NCI-H2029 (cell line): ENCODE measurements around the gene DENND2A.
"Not testable (repeated sequence)": the region's sequence is repeated elsewhere in the genome, so short reads cannot be mapped to it uniquely, and the experiment has no call there.

Experiments
- DNase-seq: peaks from one replicate; lab custom pipeline; 2025; lab: John Stamatoyannopoulos, UW

The DENND2A gene

DNA sequence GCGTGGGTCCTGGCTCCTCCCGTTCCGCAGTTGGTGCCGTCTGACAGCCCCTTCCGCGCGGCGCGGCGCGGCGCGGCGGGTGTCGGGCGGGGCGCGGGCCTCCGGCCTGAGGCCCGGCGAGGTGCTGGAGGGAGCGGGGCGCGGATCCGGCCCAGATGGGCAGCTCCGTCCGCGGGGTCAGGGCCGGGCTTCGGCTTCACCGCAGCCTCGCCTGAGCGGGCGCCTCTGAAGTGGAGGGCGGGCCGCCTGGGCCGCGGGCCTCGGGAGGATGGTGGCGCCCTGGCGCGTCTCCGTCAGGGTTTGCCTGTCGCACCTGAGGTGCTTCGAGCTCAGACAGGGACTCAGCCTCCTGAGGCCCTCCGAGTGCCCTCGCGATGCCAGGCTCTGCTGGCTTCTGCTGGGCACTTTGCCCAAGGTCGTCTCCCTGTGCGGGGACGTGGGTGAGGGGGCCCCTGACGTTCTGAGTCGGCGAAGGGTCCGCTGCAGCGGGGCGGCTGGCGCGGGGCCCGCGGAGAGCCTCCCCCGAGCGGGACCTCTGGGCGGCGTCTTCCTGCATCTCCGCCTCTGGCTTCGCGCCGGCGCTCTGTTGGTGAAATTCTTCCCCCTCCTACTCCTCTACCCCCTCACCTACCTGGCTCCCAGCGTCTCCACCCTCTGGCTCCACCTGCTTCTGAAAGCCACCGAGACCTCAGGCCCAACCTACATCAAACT is 32.6 kb upstream of the DENND2A start:
- peak; percentile 53 for DNase-seq

DNA sequence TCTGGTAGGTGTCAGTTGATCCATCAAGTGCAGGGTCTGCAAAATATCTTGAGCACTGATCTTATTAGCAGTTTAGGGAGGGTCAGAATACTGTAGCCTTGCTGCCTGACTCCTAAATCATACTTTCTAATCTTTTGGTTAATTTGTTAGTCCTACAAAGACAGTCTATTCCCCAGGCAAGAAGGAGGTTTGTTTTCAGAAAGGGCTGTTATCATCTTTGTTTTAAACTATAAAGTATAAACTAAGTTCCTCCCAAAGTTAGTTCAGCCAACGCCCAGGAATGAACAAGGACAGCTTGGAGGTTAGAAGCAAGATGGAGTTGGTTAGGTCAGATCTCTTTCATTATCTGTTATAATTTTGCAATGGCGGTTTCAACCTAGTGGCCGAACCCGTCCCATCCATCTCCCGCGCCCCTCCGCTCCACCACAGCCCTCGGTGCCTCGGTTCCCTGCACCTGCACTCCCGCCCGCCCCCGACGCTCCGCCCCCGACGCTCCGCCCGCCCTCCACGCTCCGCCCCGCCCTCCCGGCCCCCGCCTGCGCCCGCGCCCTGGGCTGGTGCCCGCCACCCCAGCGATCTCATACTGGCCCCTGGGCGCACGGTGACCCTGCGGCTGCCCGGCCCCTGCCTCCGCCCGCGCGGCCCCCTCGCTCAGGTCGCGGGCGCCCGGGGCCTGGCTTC is 31.9 kb upstream of the DENND2A start, which contains the start of gene ADCK2:
TSS of gene ADCK2 (plus strand) at position 564 of the 681 bp plus-strand sequence. CDS start 386 bp downstream, outside the sequence.
- peak; percentile 15 for DNase-seq

DNA sequence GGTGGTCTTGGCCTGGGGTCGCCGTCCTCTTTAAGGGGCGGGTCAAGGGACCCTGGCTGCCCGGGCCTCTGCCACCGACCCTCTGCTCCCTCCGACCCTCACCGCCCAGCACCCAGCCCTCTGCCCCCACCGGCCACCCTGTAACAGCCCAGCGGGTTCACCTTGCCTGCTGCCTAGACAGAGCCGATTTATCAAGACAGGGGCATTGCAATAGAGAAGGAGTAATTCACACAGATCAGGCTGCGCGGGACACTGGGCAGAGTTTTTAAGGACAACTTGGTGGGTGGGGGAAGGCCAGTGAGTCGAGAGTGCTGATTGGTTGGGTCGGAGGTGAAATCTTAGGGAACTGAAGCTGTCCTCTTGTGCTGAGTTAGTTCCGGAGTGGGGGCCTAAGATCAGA is 31.4 kb upstream of the DENND2A start:
- no peak for DNase-seq

DNA sequence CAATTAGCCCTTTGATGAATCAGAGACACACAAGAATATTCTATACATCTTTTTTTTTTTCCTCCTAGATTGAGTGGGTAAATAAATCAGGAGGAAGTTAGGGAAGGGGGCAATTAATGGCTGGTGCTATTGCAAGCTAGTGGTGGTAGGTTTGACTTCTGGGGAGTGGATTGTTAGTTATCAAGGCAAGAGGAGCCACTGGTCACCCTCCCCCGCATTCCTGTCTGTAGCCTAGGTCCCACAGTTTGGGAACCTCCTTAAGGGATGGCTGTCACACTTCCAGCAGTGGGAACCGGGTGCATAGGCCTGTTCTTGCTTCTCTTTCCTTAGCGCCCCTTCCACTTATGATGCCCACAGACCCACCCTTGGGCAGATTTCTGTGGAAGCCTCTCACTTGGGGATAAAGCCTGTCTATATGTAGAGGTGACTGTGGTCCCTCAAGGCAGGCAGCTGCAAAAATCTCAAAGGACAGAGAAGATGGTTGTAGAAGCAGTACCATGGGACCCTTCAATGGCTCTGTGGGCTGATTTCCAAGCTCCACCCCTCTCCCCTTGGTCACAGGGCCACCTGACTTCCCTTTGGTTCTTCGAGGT is 29.8 kb upstream of the DENND2A start:
- no peak for DNase-seq

DNA sequence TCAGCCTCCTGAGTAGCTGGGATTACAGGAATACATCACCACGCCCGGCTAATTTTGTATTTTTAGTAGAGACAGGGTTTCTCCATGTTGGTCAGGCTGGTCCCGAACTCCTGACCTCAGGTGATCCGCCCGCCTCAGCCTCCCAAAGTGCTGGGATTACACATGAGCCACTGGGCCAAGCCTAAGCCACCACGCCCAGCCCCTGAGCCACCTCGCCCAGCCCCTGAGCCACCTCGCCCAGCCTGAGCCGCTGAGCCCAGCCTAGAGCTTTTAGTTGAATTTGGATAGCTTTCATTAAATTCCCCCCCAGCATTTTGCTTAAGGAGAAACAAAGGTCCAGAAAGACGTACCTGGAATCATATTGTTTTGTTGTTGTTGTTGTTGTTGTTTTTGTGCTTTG is 29.2 kb upstream of the DENND2A start:
- DNase-seq = not testable (repeated sequence)

DNA sequence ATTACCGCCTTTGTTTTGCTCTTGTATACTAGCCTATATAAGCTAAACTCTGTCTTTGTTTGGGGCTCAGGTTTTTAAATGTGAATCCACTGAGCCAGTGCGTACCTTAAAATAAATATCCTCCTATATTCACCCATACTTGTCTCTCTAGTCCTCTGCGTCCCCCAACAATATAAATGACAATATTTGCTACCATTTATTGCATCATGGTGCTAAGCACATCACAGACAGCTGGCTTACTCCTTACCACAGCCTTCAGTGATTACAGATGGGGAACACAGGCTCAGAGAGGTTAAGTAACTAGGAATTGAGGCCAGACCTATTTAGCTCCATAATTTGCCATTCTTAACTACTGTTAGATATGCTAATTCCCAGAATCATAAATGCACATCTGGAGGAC is 28.7 kb upstream of the DENND2A start:
- no peak for DNase-seq

DNA sequence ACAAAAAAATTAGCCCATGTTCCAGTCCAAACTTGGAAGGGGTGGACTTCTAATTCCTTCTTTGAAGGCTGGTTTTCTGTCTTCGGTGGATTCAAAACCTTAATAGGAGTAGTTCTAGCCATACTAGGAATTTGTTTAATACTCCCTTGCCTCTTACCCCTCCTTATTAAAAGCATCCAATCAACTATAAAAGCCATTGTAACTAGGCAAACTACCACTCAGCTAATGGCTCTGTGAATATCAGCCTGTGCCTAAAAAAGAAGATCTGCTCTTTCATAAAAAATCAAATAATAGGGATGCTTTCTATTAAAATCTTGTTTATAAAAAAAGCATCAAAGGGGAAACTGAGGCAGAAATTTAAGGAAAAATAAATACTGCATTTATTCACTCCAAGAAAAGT is 28.0 kb upstream of the DENND2A start:
- DNase-seq = no peak

DNA sequence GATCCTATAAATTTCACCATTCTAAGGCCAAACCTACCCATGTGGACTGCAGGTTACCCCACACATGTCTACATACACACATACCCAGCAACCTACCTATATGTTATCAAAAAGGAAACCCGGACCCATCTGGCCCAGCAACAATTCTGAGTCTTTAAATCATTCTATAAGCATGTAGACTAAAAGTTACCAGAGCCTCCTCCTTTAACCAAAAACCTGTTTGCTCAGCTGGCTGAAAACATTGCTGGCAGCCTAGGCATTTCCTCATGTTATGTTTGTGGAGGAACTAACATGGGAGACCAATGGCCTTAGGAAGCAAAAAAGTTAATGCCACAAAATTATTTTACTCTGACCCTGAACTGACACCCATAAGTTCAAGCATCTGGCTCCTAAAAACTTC is 26.9 kb upstream of the DENND2A start:
- no peak for DNase-seq

DNA sequence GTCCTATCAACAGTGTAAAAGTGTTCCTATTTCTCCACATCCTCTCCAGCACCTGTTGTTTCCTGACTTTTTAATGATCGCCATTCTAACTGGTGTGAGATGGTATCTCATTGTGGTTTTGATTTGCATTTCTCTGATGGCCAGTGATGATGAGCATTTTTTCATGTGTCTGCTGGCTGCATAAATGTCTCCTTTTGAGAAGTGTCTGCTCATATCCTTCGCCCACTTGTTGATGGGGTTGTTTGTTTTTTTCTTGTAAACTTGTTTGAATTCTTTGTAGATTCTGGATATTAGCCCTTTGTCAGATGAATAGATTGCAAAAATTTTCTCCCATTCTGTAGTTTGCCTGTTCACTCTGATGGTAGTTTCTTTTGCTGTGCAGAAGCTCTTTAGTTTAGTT is 22.3 kb upstream of the DENND2A start:
- DNase-seq = not testable (repeated sequence)

DNA sequence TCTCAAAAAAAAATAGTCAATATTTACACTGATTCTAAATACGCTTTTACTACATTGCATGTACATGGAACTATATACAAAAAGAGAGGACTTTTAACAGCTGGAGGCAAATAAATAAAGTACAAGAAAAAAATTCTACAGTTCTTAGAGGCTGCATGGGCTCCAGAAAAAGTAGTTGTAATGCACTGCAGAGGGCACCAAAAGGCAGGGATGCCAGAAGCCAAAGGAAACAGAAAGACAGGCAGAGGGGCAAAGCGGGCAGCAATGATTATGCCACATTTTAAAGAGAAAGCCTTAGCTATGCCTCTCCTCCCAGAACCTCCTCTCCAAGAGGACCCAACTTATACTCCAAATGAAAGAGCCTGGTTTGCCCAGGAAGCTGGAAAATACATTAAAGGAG is 20.5 kb upstream of the DENND2A start:
- no peak for DNase-seq

DNA sequence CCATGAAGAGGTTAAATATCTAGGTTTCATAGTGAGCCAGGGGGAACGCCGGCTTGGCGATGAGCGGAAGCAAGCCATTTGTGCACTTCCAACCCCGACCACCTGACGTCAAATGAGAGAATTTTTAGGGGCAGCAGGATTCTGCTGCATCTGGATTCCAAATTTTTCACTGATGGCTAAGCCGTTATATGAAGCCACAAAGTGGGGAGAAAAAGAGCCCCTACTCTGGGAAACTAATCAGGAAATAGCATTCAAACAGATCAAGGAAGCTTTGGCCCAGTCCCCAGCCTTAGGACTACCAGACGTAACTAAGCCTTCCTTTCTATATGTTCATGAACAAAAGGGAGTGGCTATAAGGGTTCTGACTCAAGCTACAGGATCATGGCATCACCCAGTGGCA is 19.2 kb upstream of the DENND2A start:
- no peak for DNase-seq

DNA sequence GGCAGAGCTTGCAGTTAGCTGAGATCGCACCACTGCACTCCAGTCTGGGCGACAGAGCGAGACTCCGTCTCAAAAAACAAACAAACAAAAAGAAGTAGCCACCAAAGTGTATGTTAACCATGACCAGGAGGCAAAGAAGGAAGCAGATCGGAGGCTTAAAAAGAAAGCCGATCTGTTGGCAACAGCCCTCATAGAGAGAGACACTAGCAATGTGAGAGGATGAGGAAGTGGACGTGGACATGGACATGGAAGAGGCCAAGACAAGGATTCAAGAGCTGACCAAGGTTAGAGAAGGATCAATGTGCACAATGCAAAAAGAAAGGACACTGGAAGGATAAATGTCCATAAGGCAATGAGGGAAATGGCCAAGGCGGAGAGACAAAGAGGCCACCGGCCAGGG is 17.3 kb upstream of the DENND2A start:
- no peak for DNase-seq

DNA sequence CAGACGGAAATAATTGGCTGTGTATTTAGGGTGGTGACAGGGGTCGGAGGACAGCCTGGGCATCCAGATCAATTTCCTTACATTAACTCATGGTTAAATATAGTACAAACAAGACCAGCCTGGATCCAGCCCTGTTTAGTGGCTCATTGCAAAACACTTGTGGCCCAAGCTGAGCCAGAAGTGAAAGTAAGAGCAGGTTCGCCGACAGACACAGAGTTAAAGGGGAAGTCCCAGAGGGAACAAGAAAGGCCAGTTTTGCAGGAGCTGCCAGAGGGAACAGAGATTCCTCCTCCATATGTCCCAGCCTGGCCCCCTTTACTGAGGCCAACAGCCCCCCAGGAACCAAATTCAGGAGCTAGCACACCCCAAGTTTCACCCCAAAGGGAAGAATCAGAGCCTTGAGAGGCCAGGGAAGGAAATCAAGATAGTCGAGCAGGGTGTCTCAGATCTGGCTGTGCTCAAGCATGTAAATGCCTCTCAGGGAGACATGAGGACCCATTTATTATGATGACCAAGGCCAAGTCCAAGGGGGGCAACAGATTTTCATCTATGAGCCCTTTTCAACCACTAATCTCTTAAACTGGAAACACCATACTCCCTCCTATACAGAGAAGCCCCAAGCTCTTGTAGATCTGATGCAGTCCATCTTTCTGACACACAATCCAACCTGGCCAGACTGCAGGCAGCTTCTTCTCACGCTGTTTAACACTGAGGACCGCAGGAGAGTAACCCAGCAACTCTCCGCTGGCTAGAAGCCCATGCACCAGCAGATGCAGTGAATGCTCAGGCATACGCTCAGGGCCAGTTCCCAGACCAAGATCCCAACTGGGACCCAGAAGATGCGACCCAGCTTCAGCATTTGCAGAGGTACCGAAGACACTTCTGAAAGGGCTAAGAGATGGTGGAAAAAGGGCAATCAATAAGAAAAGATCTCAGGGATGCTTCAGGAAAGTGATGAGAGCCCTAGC is 16.2 kb upstream of the DENND2A start:
- DNase-seq = no peak

DNA sequence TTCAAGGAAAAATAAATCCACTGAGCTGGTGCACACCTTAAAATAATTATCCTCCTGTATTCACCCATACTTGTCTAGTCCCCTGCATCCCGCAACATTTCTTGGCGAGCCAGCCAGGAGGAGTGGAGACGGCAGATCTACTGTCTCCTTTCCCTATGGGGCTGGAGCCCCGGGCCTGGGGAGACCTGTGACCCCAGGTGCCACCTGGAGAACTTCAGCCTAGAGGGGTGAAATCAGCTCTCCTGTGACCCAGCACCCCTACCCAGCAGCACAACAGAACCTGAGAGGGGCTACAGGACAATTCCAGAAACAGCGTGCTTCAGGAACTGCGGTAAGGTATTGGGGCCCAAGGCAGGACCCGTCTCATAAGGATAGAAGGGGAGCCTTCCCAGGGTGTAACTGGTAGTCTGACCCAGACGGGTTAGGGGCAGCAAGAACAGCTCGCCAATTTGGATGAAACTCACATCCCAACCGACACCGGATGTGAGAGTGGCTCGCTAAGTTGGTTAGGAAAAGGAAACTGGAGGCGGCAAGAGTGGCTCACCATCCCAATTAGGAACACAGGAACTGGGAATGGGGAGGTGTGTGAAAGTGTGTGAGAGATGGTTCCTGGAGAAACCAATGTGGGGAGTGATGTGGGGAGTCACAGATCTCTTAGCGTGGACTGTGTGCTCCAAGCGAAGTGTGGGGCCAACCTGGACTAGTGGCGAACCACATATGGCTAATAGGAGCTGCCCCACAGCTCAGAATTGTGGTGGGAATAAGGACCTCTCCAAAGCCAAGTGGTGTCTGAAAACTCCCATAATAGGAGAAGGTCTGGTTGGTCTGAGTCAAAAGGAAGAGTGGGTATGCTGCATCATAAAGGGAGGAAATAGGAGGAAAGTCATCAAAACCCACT is 15.1 kb upstream of the DENND2A start:
- DNase-seq = no peak

DNA sequence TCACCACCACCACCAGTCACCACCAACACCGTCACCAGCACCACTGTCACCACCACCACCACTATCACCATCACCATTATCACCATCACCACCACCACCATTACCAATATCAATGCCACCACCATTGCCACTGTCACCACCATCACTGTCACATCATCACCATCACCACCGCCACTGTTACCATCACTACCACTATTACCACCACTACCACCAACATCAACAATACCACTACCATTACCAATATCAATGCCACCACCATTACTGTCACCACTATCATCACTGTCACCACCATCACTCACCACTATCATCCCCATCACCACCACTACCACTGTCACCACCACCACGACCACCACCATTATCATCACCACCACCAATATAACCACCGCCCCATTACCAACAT is 14.0 kb upstream of the DENND2A start:
- DNase-seq = no peak

DNA sequence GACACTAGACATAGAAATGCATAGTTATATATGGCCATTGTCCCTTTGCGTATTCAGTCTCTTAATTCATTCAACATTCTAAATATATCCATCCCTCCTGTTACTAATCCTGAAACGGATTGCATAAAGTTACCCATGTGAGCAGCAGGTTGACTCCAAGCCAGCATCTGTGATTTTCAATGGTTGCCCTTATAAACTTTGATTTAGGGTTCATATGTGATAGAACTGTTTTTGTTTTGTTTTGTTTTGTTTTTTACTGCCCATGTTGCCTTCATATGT is 13.4 kb upstream of the DENND2A start:
- DNase-seq = no peak

DNA sequence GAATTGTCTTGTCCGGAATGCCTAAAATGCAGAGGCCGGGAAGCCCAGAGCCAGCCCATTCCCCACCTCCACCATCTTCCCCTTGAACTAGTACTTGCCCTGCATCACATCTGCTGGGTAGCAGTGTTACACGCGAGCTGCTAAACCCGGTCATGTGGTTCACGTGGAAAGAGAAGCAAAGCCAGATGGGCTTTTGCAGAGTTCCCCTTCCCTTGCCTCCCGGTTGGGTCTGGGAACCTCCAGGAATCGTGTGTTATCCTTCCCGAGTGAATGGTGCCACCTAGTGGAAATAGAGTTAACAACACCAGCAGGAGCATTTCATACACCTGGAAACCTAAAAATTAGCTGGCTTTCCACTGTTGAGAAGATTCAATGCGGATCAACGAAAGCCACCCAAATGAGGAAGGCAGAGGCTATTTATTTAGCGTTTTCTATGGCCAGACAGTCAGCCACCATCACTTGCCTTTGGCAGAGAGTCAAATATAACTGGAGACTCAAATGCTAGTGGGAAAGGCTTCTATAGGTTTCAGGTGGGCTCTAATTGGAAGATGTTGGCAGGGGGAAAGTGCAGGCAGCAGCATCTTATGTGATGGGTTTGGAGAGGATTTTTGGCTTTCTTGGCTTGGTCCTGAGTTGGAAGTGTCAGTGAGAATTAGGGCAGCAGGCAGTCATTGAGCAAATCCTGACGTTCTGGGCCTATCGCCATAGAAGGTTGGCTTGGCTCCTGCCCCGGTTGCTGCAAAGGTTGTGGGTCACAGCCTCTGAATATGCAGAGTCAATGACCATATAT is 12.9 kb upstream of the DENND2A start:
- peak; percentile 67 for DNase-seq

DNA sequence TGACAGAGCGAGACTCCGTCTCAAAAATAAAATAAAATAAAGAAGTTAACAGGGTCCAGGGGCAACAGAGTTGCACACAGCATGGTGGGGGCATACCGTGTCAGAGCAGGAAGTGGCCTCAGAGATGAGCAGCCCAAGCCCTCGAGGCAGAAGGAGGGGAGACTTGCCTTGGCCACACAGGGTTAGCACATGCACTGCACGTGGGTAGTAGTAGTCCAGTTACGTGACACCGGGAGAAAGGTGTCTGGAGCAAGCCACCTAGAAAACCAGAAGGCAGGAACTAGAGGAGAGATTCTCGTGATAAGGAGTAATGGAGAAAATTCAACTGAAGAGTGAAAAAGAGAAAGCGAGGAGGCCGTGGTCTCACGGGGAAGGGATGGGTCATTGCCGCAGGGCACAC is 9.8 kb upstream of the DENND2A start:
- no peak for DNase-seq

DNA sequence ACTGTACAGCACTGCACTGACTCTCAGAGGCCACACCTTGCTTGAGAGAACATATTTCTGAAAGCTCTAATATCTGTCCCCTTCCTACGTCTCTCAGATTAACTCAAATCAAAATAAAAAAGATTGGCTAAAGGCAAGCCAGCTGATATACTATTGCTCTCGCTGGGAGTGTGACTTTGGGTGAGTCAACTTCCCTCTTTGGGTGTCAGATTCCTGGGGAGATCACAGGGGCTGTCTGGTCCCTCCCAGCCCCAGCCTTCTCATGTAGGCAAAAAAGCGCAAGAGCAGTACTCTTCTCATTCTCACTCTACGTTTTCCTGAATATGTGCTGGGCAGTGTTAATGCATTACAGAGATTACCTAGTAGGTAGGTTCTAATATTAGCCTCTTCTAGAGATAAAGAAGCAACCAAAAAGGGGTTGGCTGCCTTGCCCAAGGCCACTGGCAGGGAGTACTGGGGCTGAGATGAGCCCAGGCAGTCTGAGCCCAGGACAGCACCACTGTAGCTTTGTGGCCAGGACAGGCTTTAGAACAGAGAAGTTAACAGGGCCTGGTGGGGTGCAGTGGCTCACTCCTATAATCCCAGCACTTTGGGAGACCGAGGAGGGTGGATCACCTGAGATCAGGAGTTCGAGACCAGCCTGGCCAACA is 9.1 kb upstream of the DENND2A start:
- DNase-seq = no peak
